Keratinocyte (primary cell): ENCODE results near the gene AP3B1. TPM values are rescaled to one million over a fixed set of nuclear protein-coding genes. Genes with fewer than 3 reads are reported as not detected.

ENCODE experiments used
- DNase-seq: peaks from one replicate; pipeline ENCODE4 v3.0.0-alpha.2; 2011; ENCODE audit warnings: low read depth, missing footprints, low spot score
- FAIRE-seq: peaks from 2 replicates; lab custom pipeline; 2011; peaks lifted over from hg19 to GRCh38; lab: Jason Lieb, UNC
- H2AFZ ChIP-seq: 2 replicates; pipeline ENCODE4 v1.6.0; 2012; ENCODE audit warnings: low read length, control low read depth, inconsistent platforms; ENCODE audit not compliant: control insufficient read depth
- H3K27ac ChIP-seq: 2 replicates; pipeline ENCODE4 v1.5.1; 2011; ENCODE audit warnings: low read length; ENCODE audit not compliant: control insufficient read depth, insufficient read depth
- H3K27me3 ChIP-seq: 3 replicates; pipeline ENCODE4 v1.6.0; 2011; ENCODE audit warnings: low read length; ENCODE audit not compliant: control insufficient read depth, insufficient read depth; ENCODE audit errors: extremely low read depth
- H3K36me3 ChIP-seq, 2 experiments: 2 replicates in 1 of 2; 3 replicates in 1 of 2; pipeline ENCODE4 v1.5.1; 2011; ENCODE audit warnings: low read length in 2 of 2, mild to moderate bottlenecking in 1 of 2; ENCODE audit not compliant: control insufficient read depth in 2 of 2, insufficient read depth in 2 of 2; ENCODE audit errors: extremely low read depth in 1 of 2
- H3K4me1 ChIP-seq: 3 replicates; pipeline ENCODE4 v1.5.1; 2011; ENCODE audit warnings: low read length; ENCODE audit not compliant: control insufficient read depth, insufficient read depth; ENCODE audit errors: extremely low read depth
- H3K4me2 ChIP-seq: 3 replicates; pipeline ENCODE4 v1.6.0; 2011; ENCODE audit warnings: low read depth, low read length; ENCODE audit not compliant: control insufficient read depth, insufficient read depth; ENCODE audit errors: extremely low read depth
- H3K4me3 ChIP-seq, 3 experiments: fragments of 200-600 bp in 1 of 3; sonication (generic) in 1 of 3; 2 replicates in 2 of 3; 3 replicates in 1 of 3; pipeline ENCODE4 v1.5.1; 2011 to 2016; ENCODE audit warnings: low read length in 3 of 3, mild to moderate bottlenecking in 3 of 3, control low read depth in 2 of 3, inconsistent platforms in 1 of 3, low read depth in 1 of 3, mixed read lengths in 1 of 3, mixed run types in 1 of 3, moderate library complexity in 1 of 3; ENCODE audit not compliant: control insufficient read depth in 2 of 3, insufficient read depth in 2 of 3; ENCODE audit errors: extremely low read depth in 1 of 3
- H3K79me2 ChIP-seq: 2 replicates; pipeline ENCODE4 v1.6.0; 2012; ENCODE audit warnings: low read length; ENCODE audit not compliant: control insufficient read depth, insufficient read depth
- H3K9ac ChIP-seq: 3 replicates; pipeline ENCODE4 v1.6.0; 2011; ENCODE audit warnings: low read length; ENCODE audit not compliant: control insufficient read depth, insufficient read depth; ENCODE audit errors: extremely low read depth
- H3K9me1 ChIP-seq: 3 replicates; pipeline ENCODE4 v1.6.0; 2011; ENCODE audit warnings: low read length; ENCODE audit not compliant: control insufficient read depth, insufficient read depth; ENCODE audit errors: extremely low read depth
- H3K9me3 ChIP-seq: 2 replicates; pipeline ENCODE4 v1.5.1; 2012; ENCODE audit warnings: low read depth, low read length; ENCODE audit not compliant: control insufficient read depth
- H4K20me1 ChIP-seq: 3 replicates; pipeline ENCODE4 v1.6.0; 2011; ENCODE audit warnings: low read length; ENCODE audit not compliant: control insufficient read depth, insufficient read depth; ENCODE audit errors: extremely low read depth
- EZH2 ChIP-seq: IDR thresholded peaks from one replicate; pipeline ENCODE4 v1.6.1; 2012; ENCODE audit warnings: inconsistent platforms, mild to moderate bottlenecking, low read length, moderate library complexity
- dilution Hi-C: fragments of 300-500 bp; cut with MboI; formaldehyde crosslinking; loops from one replicate; pipeline ENCODE4 v1.7.0; 2020; ENCODE audit warnings: low sequenced_read_pairs; ENCODE audit not compliant: extremely low pct_ligation_motif_present
- polyA plus RNA-seq, 5 experiments: library from polyadenylated mRNA; depleted of rRNA in 3 of 5; stranded (reverse) in 3 of 5; stranded (forward) in 1 of 5; unstranded in 1 of 5; fragments of >200 nt; gene quantifications; 1 replicate in 1 of 5; 2 replicates in 3 of 5; 3 replicates in 1 of 5; pipeline versions ENCODE4 v1.2.1 to v1.2.3, GENCODE V29; 2011 to 2012; ENCODE audit warnings: missing spikeins in 2 of 5, low read depth in 1 of 5, low replicate concordance in 1 of 5
- TF ChIP-seq, protein P1 (sequence below), 3 experiments: IDR thresholded peaks in 1 of 3; conservative IDR thresholded peaks in 1 of 3; optimal IDR thresholded peaks in 1 of 3; 2 replicates in 2 of 3; 3 replicates in 1 of 3; pipeline versions ENCODE3 to v1.5.1; 2011; ENCODE audit warnings: low read length in 3 of 3, mild to moderate bottlenecking in 3 of 3, moderate library complexity in 2 of 3, control low read depth in 1 of 3, inconsistent platforms in 1 of 3; ENCODE audit not compliant: insufficient read depth in 2 of 3; ENCODE audit errors: extremely low read depth in 1 of 3

The AP3B1 gene
- polyA plus RNA-seq, 1 donor (not counting 4 experiments of a cell fraction or from before 2014, with no cell fraction given), result 65.1 TPM

DNA sequence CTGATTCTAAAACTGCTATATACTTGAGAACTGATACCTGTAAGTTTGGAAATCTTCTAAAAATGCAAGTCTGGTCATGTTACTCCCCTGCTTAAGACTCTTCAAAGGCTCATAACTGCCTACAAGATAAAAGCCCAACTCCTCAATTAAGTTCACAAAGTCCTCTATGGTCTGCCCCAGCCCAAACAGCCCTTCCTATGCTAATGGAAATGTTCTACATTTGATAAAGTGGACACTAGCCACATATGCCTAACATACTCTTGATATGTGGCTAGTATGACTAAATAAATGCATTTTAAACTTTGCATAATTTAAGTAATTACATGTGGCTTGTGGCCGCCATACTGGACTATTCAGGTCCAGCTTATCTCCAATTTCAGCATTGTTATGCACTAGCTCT is 204.5 kb downstream of the AP3B1 start:
- FAIRE-seq (no peak), DNase-seq (no peak)
- H3K4me2 ChIP-seq, result no peak overlapping the region
- H3K4me3 ChIP-seq, result no peak overlapping the region
- H3K36me3 ChIP-seq, result peaks cover 3 to 8% of the 10 kb centered on the region in 2 experiments
- no peak overlapping the region for H3K9ac ChIP-seq
- no peak overlapping the region for H3K27ac ChIP-seq
- H2AFZ ChIP-seq, result no peak overlapping the region
- H3K79me2 ChIP-seq, result no peaks in the 10 kb centered on the region
- TF ChIP-seq EZH2, result no peak
- TF ChIP-seq, protein P1, sequence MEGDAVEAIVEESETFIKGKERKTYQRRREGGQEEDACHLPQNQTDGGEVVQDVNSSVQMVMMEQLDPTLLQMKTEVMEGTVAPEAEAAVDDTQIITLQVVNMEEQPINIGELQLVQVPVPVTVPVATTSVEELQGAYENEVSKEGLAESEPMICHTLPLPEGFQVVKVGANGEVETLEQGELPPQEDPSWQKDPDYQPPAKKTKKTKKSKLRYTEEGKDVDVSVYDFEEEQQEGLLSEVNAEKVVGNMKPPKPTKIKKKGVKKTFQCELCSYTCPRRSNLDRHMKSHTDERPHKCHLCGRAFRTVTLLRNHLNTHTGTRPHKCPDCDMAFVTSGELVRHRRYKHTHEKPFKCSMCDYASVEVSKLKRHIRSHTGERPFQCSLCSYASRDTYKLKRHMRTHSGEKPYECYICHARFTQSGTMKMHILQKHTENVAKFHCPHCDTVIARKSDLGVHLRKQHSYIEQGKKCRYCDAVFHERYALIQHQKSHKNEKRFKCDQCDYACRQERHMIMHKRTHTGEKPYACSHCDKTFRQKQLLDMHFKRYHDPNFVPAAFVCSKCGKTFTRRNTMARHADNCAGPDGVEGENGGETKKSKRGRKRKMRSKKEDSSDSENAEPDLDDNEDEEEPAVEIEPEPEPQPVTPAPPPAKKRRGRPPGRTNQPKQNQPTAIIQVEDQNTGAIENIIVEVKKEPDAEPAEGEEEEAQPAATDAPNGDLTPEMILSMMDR (optimal IDR thresholded peaks at IDR 0.05 in 1 of 3, IDR thresholded peaks at IDR 0.05 in 1 of 3, conservative IDR thresholded peaks at IDR 0.05 in 1 of 3; ENCODE audit: extremely low read depth in 1 of 3, insufficient read depth in 2 of 3, low read length in 3 of 3), result no peak
- H3K27me3 ChIP-seq, result no peaks in the 10 kb centered on the region
- no peaks in the 10 kb centered on the region for H3K9me3 ChIP-seq
- no peaks in the 10 kb centered on the region for H3K9me1 ChIP-seq
- H3K4me1 ChIP-seq, result peaks cover 5% of the 10 kb centered on the region
- dilution Hi-C loops, result no loop called here
- no peaks in the 10 kb centered on the region for H4K20me1 ChIP-seq

DNA sequence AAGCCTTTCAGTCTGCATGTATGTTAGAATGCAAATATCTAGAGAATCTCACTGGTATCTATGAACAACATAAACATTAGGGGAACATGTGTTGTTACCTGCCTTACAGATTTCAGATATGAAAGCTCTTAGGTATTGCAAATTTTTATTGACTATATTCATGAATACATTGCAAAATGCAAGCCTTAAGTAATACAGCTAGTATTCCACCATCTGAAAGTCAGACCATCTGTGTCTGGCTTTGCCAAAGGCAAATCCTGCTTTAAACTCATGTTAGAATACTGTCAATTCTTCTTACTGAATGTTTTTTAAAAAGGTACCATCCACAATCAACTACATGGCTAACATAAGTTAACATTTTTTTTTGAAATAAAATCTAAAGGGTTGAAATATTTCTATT is 215.6 kb downstream of the AP3B1 start:
- no peak overlapping the region for H3K9ac ChIP-seq
- H3K4me1 ChIP-seq, result no peaks in the 10 kb centered on the region
- TF ChIP-seq EZH2, result no peak
- TF ChIP-seq, protein P1 (optimal IDR thresholded peaks at IDR 0.05 in 1 of 3, IDR thresholded peaks at IDR 0.05 in 1 of 3, conservative IDR thresholded peaks at IDR 0.05 in 1 of 3; ENCODE audit: extremely low read depth in 1 of 3, insufficient read depth in 2 of 3, low read length in 3 of 3), result no peak
- DNase-seq, result no peak
- no peak for FAIRE-seq
- no peaks in the 10 kb centered on the region for H3K36me3 ChIP-seq
- H4K20me1 ChIP-seq, result no peaks in the 10 kb centered on the region
- no peak overlapping the region for H2AFZ ChIP-seq
- dilution Hi-C loops, result no loop called here
- no peaks in the 10 kb centered on the region for H3K27me3 ChIP-seq
- no peaks in the 10 kb centered on the region for H3K9me3 ChIP-seq
- H3K79me2 ChIP-seq, result no peaks in the 10 kb centered on the region
- no peak overlapping the region for H3K27ac ChIP-seq
- no peak overlapping the region for H3K4me3 ChIP-seq
- no peak overlapping the region for H3K4me2 ChIP-seq
- no peaks in the 10 kb centered on the region for H3K9me1 ChIP-seq
